Measurements from ENCODE around the gene NAA30.
A peak's percentile ranks its signal among the peaks of the same experiment; 100 is the strongest.
"Not testable (repeated sequence)": the region's sequence is repeated elsewhere in the genome, so short reads cannot be mapped to it uniquely, and the experiment has no call there.

NAA30 gene

DNA sequence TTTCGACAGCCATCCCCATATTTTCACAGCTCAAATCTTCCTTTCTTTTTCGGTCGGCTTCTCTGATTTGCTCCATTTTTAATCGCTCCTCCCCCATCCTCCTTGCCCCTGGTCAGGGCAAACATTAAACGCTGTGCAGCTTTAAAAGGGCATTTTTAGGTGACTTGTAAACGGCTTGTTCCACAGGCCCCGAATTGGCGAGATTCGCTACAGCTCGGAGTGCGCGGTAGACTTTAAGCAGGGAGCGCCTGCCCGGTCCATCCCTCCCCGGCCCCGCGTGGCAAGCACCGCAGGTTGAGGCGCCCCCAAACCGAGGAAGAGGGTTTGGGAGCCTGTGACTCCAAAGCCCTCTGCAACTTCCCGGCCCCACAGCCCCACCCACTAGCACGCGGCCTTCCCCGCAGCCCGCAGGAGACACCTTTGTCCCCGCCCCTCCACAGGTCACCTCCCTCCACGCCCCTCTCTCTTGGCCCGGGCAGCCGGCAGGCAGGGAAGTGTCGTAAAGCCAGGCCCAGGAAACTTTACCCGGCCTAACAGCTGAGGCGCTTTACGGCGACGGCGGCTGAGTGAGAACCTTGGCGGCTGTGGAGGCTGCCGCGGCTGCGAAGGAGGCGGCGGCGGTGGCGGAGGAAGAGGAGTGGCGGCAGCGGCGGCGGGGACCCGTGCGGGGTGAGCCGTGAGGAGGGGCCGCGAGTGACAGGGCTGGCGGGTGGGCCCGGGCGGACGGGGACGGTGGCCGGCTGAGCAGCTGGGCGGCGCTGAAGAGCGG is at the start of gene NAA30:
Gene NAA30 (plus strand): TSS at position 550 of the 769 bp plus-strand sequence. CDS start 372 bp downstream, outside the sequence.
- Histone ChIP-seq H3K9ac (ENCODE audit: low read length) (peak within 1 kb of the TSS; percentile 70), H3K4me2 (ENCODE audit: low read depth, low read length, poor library complexity, severe bottlenecking) (peak within 1 kb of the TSS; percentile 89), H3K27ac (ENCODE audit: low read depth, low read length) (peak within 1 kb of the TSS; percentile 53), H3K36me3 (ENCODE audit: low read length) (peaks cover 8% of the 10 kb centered on the region; the same call in 1 of the 2 replicates), H3F3A (ENCODE audit: insufficient read depth) (no peaks in the 10 kb centered on the region), H4K20me1 (ENCODE audit: low read depth, low read length) (peaks cover 8% of the 10 kb centered on the region), H3K9me3 (ENCODE audit: insufficient read depth, low read length) (no peaks in the 10 kb centered on the region), H3K27me3 (ENCODE audit: low read length) (no peaks in the 10 kb centered on the region), H3K79me2 (ENCODE audit: insufficient read depth, low read length) (peaks cover 42% of the 10 kb centered on the region), H3K9me2 (replicated peaks; ENCODE audit: insufficient read depth, low read length) (no peaks in the 10 kb centered on the region), H3K4me3 (ENCODE audit: insufficient read depth, low read length, poor library complexity, severe bottlenecking) (peak within 1 kb of the TSS; percentile 79), H2AFZ (ENCODE audit: low read depth, low read length, severe bottlenecking) (peak within 1 kb of the TSS; percentile 95)
- TF ChIP-seq, protein P1, sequence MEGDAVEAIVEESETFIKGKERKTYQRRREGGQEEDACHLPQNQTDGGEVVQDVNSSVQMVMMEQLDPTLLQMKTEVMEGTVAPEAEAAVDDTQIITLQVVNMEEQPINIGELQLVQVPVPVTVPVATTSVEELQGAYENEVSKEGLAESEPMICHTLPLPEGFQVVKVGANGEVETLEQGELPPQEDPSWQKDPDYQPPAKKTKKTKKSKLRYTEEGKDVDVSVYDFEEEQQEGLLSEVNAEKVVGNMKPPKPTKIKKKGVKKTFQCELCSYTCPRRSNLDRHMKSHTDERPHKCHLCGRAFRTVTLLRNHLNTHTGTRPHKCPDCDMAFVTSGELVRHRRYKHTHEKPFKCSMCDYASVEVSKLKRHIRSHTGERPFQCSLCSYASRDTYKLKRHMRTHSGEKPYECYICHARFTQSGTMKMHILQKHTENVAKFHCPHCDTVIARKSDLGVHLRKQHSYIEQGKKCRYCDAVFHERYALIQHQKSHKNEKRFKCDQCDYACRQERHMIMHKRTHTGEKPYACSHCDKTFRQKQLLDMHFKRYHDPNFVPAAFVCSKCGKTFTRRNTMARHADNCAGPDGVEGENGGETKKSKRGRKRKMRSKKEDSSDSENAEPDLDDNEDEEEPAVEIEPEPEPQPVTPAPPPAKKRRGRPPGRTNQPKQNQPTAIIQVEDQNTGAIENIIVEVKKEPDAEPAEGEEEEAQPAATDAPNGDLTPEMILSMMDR (IDR thresholded peaks at IDR 0.05; ENCODE audit: insufficient read depth, low read length, poor library complexity, severe bottlenecking) = no peak
- no peak for TF ChIP-seq EZH2phosphoT487 (conservative IDR thresholded peaks at IDR 0.05; ENCODE audit: low read length)

DNA sequence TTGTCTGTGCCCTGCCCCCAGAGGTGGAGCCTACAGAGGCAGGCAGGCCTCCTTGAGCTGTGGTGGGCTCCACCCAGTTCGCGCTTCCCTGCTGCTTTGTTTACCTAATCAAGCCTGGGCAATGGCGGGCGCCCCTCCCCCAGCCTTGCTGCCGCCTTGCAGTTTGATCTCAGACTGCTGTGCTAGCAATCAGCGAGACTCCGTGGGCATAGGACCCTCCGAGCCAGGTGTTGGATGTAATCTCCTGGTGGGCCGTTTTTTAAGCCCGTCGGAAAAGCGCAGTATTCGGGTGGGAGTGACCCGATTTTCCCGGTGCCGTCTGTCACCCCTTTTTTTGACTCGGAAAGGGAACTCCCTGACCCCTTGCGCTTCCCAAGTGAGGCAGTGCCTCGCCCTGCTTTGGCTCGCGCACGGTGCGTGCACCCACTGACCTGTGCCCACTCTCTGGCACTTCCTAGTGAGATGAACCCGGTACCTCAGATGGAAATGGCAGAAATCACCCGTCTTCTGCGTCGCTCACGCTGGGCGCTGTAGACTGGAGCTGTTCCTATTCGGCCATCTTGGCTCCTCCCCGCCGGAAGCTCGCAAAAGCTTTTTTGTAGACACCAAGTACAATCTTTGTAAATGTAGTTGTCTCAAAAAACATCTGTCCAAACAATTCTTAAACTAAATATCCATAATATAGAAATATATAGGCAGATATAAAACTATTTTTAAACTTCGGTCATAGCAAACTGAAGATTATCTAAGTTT is 46.7 kb upstream of the NAA30 start:
- H3K9me3 ChIP-seq (ENCODE audit: insufficient read depth, low read length); H3F3A ChIP-seq (ENCODE audit: insufficient read depth); H4K20me1 ChIP-seq (ENCODE audit: low read depth, low read length); H2AFZ ChIP-seq (ENCODE audit: low read depth, low read length, severe bottlenecking); H3K9me2 ChIP-seq (replicated peaks; ENCODE audit: insufficient read depth, low read length); H3K4me2 ChIP-seq (ENCODE audit: low read depth, low read length, poor library complexity, severe bottlenecking); H3K9ac ChIP-seq (ENCODE audit: low read length); H3K79me2 ChIP-seq (ENCODE audit: insufficient read depth, low read length); H3K36me3 ChIP-seq (ENCODE audit: low read length); H3K4me3 ChIP-seq (ENCODE audit: insufficient read depth, low read length, poor library complexity, severe bottlenecking); H3K27ac ChIP-seq (ENCODE audit: low read depth, low read length); H3K27me3 ChIP-seq (ENCODE audit: low read length): not testable (repeated sequence)

GRCh38 chr14:57345106-57345505 is 45.3 kb upstream of the NAA30 start:
- Histone ChIP-seq H3K4me2 (ENCODE audit: low read depth, low read length, poor library complexity, severe bottlenecking) (no peak overlapping the region), H3K79me2 (ENCODE audit: insufficient read depth, low read length) (no peaks in the 10 kb centered on the region), H3K27ac (ENCODE audit: low read depth, low read length) (no peak overlapping the region), H3F3A (ENCODE audit: insufficient read depth) (no peaks in the 10 kb centered on the region), H3K9me3 (ENCODE audit: insufficient read depth, low read length) (no peaks in the 10 kb centered on the region), H3K9me2 (replicated peaks; ENCODE audit: insufficient read depth, low read length) (no peaks in the 10 kb centered on the region), H3K4me3 (ENCODE audit: insufficient read depth, low read length, poor library complexity, severe bottlenecking) (no peak overlapping the region), H4K20me1 (ENCODE audit: low read depth, low read length) (no peaks in the 10 kb centered on the region), H3K36me3 (ENCODE audit: low read length) (no peaks in the 10 kb centered on the region), H3K27me3 (ENCODE audit: low read length) (no peaks in the 10 kb centered on the region), H2AFZ (ENCODE audit: low read depth, low read length, severe bottlenecking) (no peak overlapping the region), H3K9ac (ENCODE audit: low read length) (no peak overlapping the region)
- TF ChIP-seq, protein P1 (IDR thresholded peaks at IDR 0.05; ENCODE audit: insufficient read depth, low read length, poor library complexity, severe bottlenecking) = no peak
- TF ChIP-seq EZH2phosphoT487 (conservative IDR thresholded peaks at IDR 0.05; ENCODE audit: low read length) = no peak

GRCh38 chr14:57346741-57347140 is 43.6 kb upstream of the NAA30 start:
- H3K36me3 ChIP-seq (ENCODE audit: low read length) = no peaks in the 10 kb centered on the region
- no peaks in the 10 kb centered on the region for H3F3A ChIP-seq (ENCODE audit: insufficient read depth)
- H3K4me2 ChIP-seq (ENCODE audit: low read depth, low read length, poor library complexity, severe bottlenecking) = no peak overlapping the region
- no peak overlapping the region for H3K27ac ChIP-seq (ENCODE audit: low read depth, low read length)
- H3K79me2 ChIP-seq (ENCODE audit: insufficient read depth, low read length) = no peaks in the 10 kb centered on the region
- H3K9ac ChIP-seq (ENCODE audit: low read length) = no peak overlapping the region
- no peaks in the 10 kb centered on the region for H4K20me1 ChIP-seq (ENCODE audit: low read depth, low read length)
- H3K9me2 ChIP-seq (replicated peaks; ENCODE audit: insufficient read depth, low read length) = no peaks in the 10 kb centered on the region
- no peak for TF ChIP-seq EZH2phosphoT487 (conservative IDR thresholded peaks at IDR 0.05; ENCODE audit: low read length)
- TF ChIP-seq, protein P1 (IDR thresholded peaks at IDR 0.05; ENCODE audit: insufficient read depth, low read length, poor library complexity, severe bottlenecking) = no peak
- no peaks in the 10 kb centered on the region for H3K27me3 ChIP-seq (ENCODE audit: low read length)
- H2AFZ ChIP-seq (ENCODE audit: low read depth, low read length, severe bottlenecking) = no peak overlapping the region
- no peak overlapping the region for H3K4me3 ChIP-seq (ENCODE audit: insufficient read depth, low read length, poor library complexity, severe bottlenecking)
- no peaks in the 10 kb centered on the region for H3K9me3 ChIP-seq (ENCODE audit: insufficient read depth, low read length)
